Heart left ventricle (tissue), 16 donors: ENCODE data around the gene INO80E. TPM values are rescaled to one million over a fixed set of nuclear protein-coding genes. Genes with fewer than 3 reads are reported as not detected.
A peak's percentile ranks its signal among the peaks of the same experiment; 100 is the strongest.

Experiments used
- ATAC-seq, 4 donors: fragments of 200-7000 bp; cut with Tn5 transposase; one replicate each; pipeline ENCODE4 v1.9.1; 2020 to 2022; ENCODE audit warnings: moderate library complexity in 4 of 4, mild to moderate bottlenecking in 3 of 4, moderate number of reproducible peaks in 1 of 4
- DNase-seq, 5 donors: peaks; one replicate each; pipeline ENCODE4 v3.0.0-alpha.2; 2020
- H3K27ac ChIP-seq, 12 donors: fragments of 200-600 bp; sonication (generic) in 4 of 12; one replicate each; pipeline versions ENCODE4 v1.5.0 to v1.8.0; 2016 to 2022; ENCODE audit warnings: mild to moderate bottlenecking in 2 of 12
- H3K27me3 ChIP-seq, 9 donors: fragments of 200-600 bp; sonication (generic) in 2 of 9; one replicate each; pipeline versions ENCODE4 v1.5.1 to v1.8.0; 2016 to 2022; ENCODE audit warnings: mild to moderate bottlenecking in 3 of 9
- H3K36me3 ChIP-seq, 9 donors: fragments of 200-600 bp; sonication (generic) in 2 of 9; one replicate each; pipeline versions ENCODE4 v1.5.0 to v1.8.0; 2018 to 2022; ENCODE audit warnings: mild to moderate bottlenecking in 2 of 9
- H3K4me1 ChIP-seq, 12 donors: fragments of 200-600 bp; sonication (generic) in 4 of 12; one replicate each; pipeline versions ENCODE4 v1.5.0 to v1.8.0; 2016 to 2022; ENCODE audit warnings: mild to moderate bottlenecking in 3 of 12
- H3K4me3 ChIP-seq, 12 donors: fragments of 200-600 bp; sonication (generic) in 4 of 12; one replicate each; pipeline versions ENCODE4 v1.5.0 to v1.8.0; 2017 to 2022; ENCODE audit warnings: mild to moderate bottlenecking in 9 of 12, moderate library complexity in 4 of 12
- H3K9me3 ChIP-seq, 12 donors: fragments of 200-600 bp; sonication (generic) in 4 of 12; one replicate each; pipeline versions ENCODE4 v1.5.0 to v1.8.0; 2016 to 2022; ENCODE audit warnings: mild to moderate bottlenecking in 1 of 12
- CTCF ChIP-seq, 12 donors: fragments of 200-600 bp; sonication (generic) in 4 of 12; IDR thresholded peaks; one replicate each; pipeline versions ENCODE4 v1.5.0 to v1.8.0; 2018 to 2022; ENCODE audit warnings: antibody characterized with exemption in 12 of 12, mild to moderate bottlenecking in 5 of 12
- POLR2A ChIP-seq, 2 donors: fragments of 450-650 bp; IDR thresholded peaks; one replicate each; pipeline ENCODE4 v1.6.1; 2017; ENCODE audit warnings: antibody characterized with exemption in 2 of 2, mild to moderate bottlenecking in 2 of 2, moderate library complexity in 2 of 2
- WGBS, 4 donors: extraction: QIAGEN DNeasy Blood & Tissue Kit in 2 of 4; methylation state at CpG; one replicate each; pipeline versions ENCODE4 v1.1.5 to v1.1.7; 2013 to 2018; 5-methylcytosine and 5-hydroxymethylcytosine counted together
- intact Hi-C, 10 donors: fragments of 100-400 bp; cut with DNase I; formaldehyde crosslinking; loops; one replicate each; pipeline versions ENCODE4 v1.11.1 to v1.14.2; 2022
- polyA plus RNA-seq, 2 donors: library from polyadenylated mRNA; stranded (reverse); fragments of 200-250 nt; gene quantifications; one replicate each; pipeline ENCODE4 v1.2.3, GENCODE V29; 2013
- total RNA-seq, 9 donors: library from RNA; depleted of rRNA in 2 of 9; stranded (reverse); fragments of >200 nt in 2 of 9; fragmentation: NEBNext Ultra II Directional in 3 of 9; extraction: Animal tissue kit (Norgen Biotek cat#: 25700) in 3 of 9; gene quantifications; one replicate each; pipeline versions ENCODE4 v1.1.0 to v1.2.4, GENCODE V29; 2016 to 2023
- donor health status: ischemic (EF 13 %, LVEDD 7.1; RV severe dilation, severe dysfunction).
- donor health status: healthy with polysubstance abuse.
- donor health status: DM: no; HTN: yes; CAD: no.
- donor health status: DM: no; HTN: no; CAD: no.
- donor health status: ischemic (EF 25% LVEDD 6.9; RV normal size, moderate dysfunction).
- donor health status: ischemic (EF 25% LVEDD 5.7; RV mildly dilated, moderate dysfunction).
- donor health status: healthy.
- donor health status: DM: yes; HTN: yes; CAD: no.
- donor health status: ischemic (EF 35%, LVEDD 5.7; RV mildly dilated, moderate dysfunction).
- donor health status: nonischemic (EF 11% LVEDD 7.7; RV severe dilation, severe dysfunction).
- donor health status: DM: yes; HTN: yes; CAD: no.
- donor health status: PGD.
- donor health status: ischemic (EF 29% LVEDD 5.4; RV normal size, mild dysfunction).
- donor health status: nonischemic (EF 23%, LVEDD 6.1; RV moderate dilation, normal function).

INO80E gene
- total and polyA plus RNA-seq, 11 donors, result 27.6 to 71.5 (median 33.9) TPM

GRCh38 chr16:29978564-29979270 is 17.3 kb upstream of the INO80E start:
- no peaks in the 10 kb centered on the region for H3K27me3 ChIP-seq
- TF ChIP-seq POLR2A (IDR thresholded peaks at IDR 0.05), result no peak
- TF ChIP-seq CTCF (IDR thresholded peaks at IDR 0.05), result no peak
- peaks cover 0 to 64% (median 61%) of the 10 kb centered on the region in 9 donors for H3K36me3 ChIP-seq
- H3K4me1 ChIP-seq, result peaks cover 0 to 57% (median 35%) of the 10 kb centered on the region in 12 donors
- H3K27ac ChIP-seq, result peak overlapping the region in 11 of 12 donors; percentile 47 to 99 (median 96)
- intact Hi-C loops, result loop anchor here in 3 of 10 donors (5.0 kb wide), 3 partner anchors 166 to 669 kb away; partner anchors contain the start of genes MAZ (in 1 of the 3) and PRRT2 (in 1 of the 3)
- ATAC-seq (no peak), DNase-seq (no peak)
- 72 to 83% (median 77%) methylated on average over 8 to 9 of the region's 9 CpGs for WGBS, 4 donors
- peak overlapping the region in 1 of 12 donors; percentile 90 for H3K4me3 ChIP-seq
- no peaks in the 10 kb centered on the region for H3K9me3 ChIP-seq

- no peaks in the 10 kb centered on the region for H3K27me3 ChIP-seq
- H3K4me3 ChIP-seq, result no peak overlapping the region
- no peak overlapping the region for H3K27ac ChIP-seq
- peaks cover 0 to 21% (median 8%) of the 10 kb centered on the region in 12 donors for H3K4me1 ChIP-seq
- 84 to 89% (median 86%) methylated on average over 24 of the region's 24 CpGs for WGBS, 4 donors
- DNase-seq (no peak), ATAC-seq (no peak)
- peaks cover 6 to 100% (median 100%) of the 10 kb centered on the region in 9 donors for H3K36me3 ChIP-seq
- intact Hi-C loops, result no loop called here
- no peak for TF ChIP-seq CTCF (IDR thresholded peaks at IDR 0.05)
- H3K9me3 ChIP-seq, result no peaks in the 10 kb centered on the region
These were observed 13.3 kb upstream of the INO80E start for GRCh38 chr16:29982560-29983419.

- Histone ChIP-seq H3K27me3 (no peaks in the 10 kb centered on the region), H3K27ac (no peak overlapping the region), H3K4me1 (peaks cover 0 to 14% (median under 1%) of the 10 kb centered on the region in 12 donors), H3K9me3 (no peaks in the 10 kb centered on the region), H3K36me3 (peaks cover 6 to 100% (median 100%) of the 10 kb centered on the region in 9 donors), H3K4me3 (no peak overlapping the region)
- intact Hi-C loops, result no loop called here
- DNase-seq (no peak), ATAC-seq (no peak)
- TF ChIP-seq POLR2A (IDR thresholded peaks at IDR 0.05) (no peak), CTCF (IDR thresholded peaks at IDR 0.05) (no peak)
- 78 to 94% (median 87%) methylated on average over 11 to 12 of the region's 12 CpGs for WGBS, 4 donors
These were observed 12.5 kb upstream of the INO80E start for GRCh38 chr16:29983420-29984136.
